ENCODE measurements around the gene PRAMEF7. TPM values are rescaled to one million over a fixed set of nuclear protein-coding genes. Genes with fewer than 3 reads are reported as not detected.
"Not testable (repeated sequence)": the region's sequence is repeated elsewhere in the genome, so short reads cannot be mapped to it uniquely, and the experiment has no call there.

The PRAMEF7 gene
- not detected in 2 replicates for total RNA-seq (2014; rRNA removed; shearing (Covaris generic))

- not testable (repeated sequence) for DNase-seq; H3K27me3 ChIP-seq (ENCODE audit: control insufficient read depth, insufficient read depth, low read length); H3K36me3 ChIP-seq (replicated peaks; ENCODE audit: control insufficient read depth, insufficient read depth, low read length); H3K4me3 ChIP-seq (ENCODE audit: insufficient read depth, low read depth, low read length)
These were observed at the start of gene PRAMEF7 for GRCh38 chr1:12916310-12916709. PRAMEF7 (plus strand) TSS chr1:12916610; CDS start chr1:12917693, 1,083 bp downstream.

GRCh38 chr1:12878453-12878852 lies 38.0 kb upstream of the PRAMEF7 start:
- H3K4me3 ChIP-seq (ENCODE audit: insufficient read depth, low read depth, low read length); H3K36me3 ChIP-seq (replicated peaks; ENCODE audit: control insufficient read depth, insufficient read depth, low read length); DNase-seq; H3K27me3 ChIP-seq (ENCODE audit: control insufficient read depth, insufficient read depth, low read length): not testable (repeated sequence)

GRCh38 chr1:12886101-12886500 lies 30.3 kb upstream of the PRAMEF7 start, which contains the start of gene PRAMEF4:
PRAMEF4 (minus strand) TSS chr1:12886201; CDS start chr1:12883394, 2,807 bp downstream.
- DNase-seq; H3K27me3 ChIP-seq (ENCODE audit: control insufficient read depth, insufficient read depth, low read length); H3K4me3 ChIP-seq (ENCODE audit: insufficient read depth, low read depth, low read length); H3K36me3 ChIP-seq (replicated peaks; ENCODE audit: control insufficient read depth, insufficient read depth, low read length): not testable (repeated sequence)

- not testable (repeated sequence) for H3K27me3 ChIP-seq (ENCODE audit: control insufficient read depth, insufficient read depth, low read length)
These were observed 18.2 kb upstream of the PRAMEF7 start, which contains the start of gene PRAMEF10 for GRCh38 chr1:12898170-12898569. PRAMEF10 (minus strand) TSS chr1:12898270; CDS start chr1:12895847, 2,423 bp downstream.

GRCh38 chr1:12899186-12899585 lies 17.2 kb upstream of the PRAMEF7 start:
- not testable (repeated sequence) for H3K4me3 ChIP-seq (ENCODE audit: insufficient read depth, low read depth, low read length); DNase-seq; H3K27me3 ChIP-seq (ENCODE audit: control insufficient read depth, insufficient read depth, low read length); H3K36me3 ChIP-seq (replicated peaks; ENCODE audit: control insufficient read depth, insufficient read depth, low read length)

More at GRCh38 chr1:12898170-12898569, 18.2 kb upstream of the PRAMEF7 start, which contains the start of gene PRAMEF10:
- H3K36me3 ChIP-seq (replicated peaks; ENCODE audit: control insufficient read depth, insufficient read depth, low read length); H3K4me3 ChIP-seq (ENCODE audit: insufficient read depth, low read depth, low read length); DNase-seq: not testable (repeated sequence)

GRCh38 chr1:12903793-12904572 lies 12.4 kb upstream of the PRAMEF7 start:
- H3K36me3 ChIP-seq (replicated peaks; ENCODE audit: control insufficient read depth, insufficient read depth, low read length); H3K27me3 ChIP-seq (ENCODE audit: control insufficient read depth, insufficient read depth, low read length); H3K4me3 ChIP-seq (ENCODE audit: insufficient read depth, low read depth, low read length); DNase-seq: not testable (repeated sequence)

- not testable (repeated sequence) for H3K4me3 ChIP-seq (ENCODE audit: insufficient read depth, low read depth, low read length); DNase-seq; H3K36me3 ChIP-seq (replicated peaks; ENCODE audit: control insufficient read depth, insufficient read depth, low read length)
These were observed 5.3 kb downstream of the PRAMEF7 start for GRCh38 chr1:12921749-12922148.

GRCh38 chr1:12924368-12924767 lies 8.0 kb downstream of the PRAMEF7 start:
- not testable (repeated sequence) for H3K36me3 ChIP-seq (replicated peaks; ENCODE audit: control insufficient read depth, insufficient read depth, low read length); H3K4me3 ChIP-seq (ENCODE audit: insufficient read depth, low read depth, low read length); H3K27me3 ChIP-seq (ENCODE audit: control insufficient read depth, insufficient read depth, low read length); DNase-seq

More at GRCh38 chr1:12921749-12922148, 5.3 kb downstream of the PRAMEF7 start:
- not testable (repeated sequence) for H3K27me3 ChIP-seq (ENCODE audit: control insufficient read depth, insufficient read depth, low read length)

- H3K36me3 ChIP-seq (replicated peaks; ENCODE audit: control insufficient read depth, insufficient read depth, low read length); H3K27me3 ChIP-seq (ENCODE audit: control insufficient read depth, insufficient read depth, low read length); DNase-seq; H3K4me3 ChIP-seq (ENCODE audit: insufficient read depth, low read depth, low read length): not testable (repeated sequence)
These were observed 31.1 kb downstream of the PRAMEF7 start, which contains the start of gene PRAMEF6 for GRCh38 chr1:12947480-12947879. PRAMEF6 (minus strand) TSS chr1:12947580; CDS start chr1:12942518, 5,062 bp downstream.

Other genes starting within 250 kb of the PRAMEF7 start
- gene AADACL3, start 200.5 kb upstream of the PRAMEF7 start, total RNA-seq (2014; rRNA removed; shearing (Covaris generic)): 0.22 and 0.28 TPM in 2 replicates
- not detected in 2 replicates for gene CFAP107, start 170.4 kb upstream of the PRAMEF7 start, total RNA-seq (2014; rRNA removed; shearing (Covaris generic))
- not detected in 2 replicates for gene PRAMEF12, start 142.9 kb upstream of the PRAMEF7 start, total RNA-seq (2014; rRNA removed; shearing (Covaris generic))
- gene PRAMEF1, start 125.2 kb upstream of the PRAMEF7 start, total RNA-seq (2014; rRNA removed; shearing (Covaris generic)): not detected in 2 replicates
- gene PRAMEF11, start 85.2 kb upstream of the PRAMEF7 start, total RNA-seq (2014; rRNA removed; shearing (Covaris generic)): not detected in 2 replicates
- gene HNRNPCL1, start 67.9 kb upstream of the PRAMEF7 start, total RNA-seq (2014; rRNA removed; shearing (Covaris generic)): not detected in 2 replicates
- gene PRAMEF2, start 59.5 kb upstream of the PRAMEF7 start, total RNA-seq (2014; rRNA removed; shearing (Covaris generic)): not detected in 2 replicates
- not detected in 2 replicates for gene PRAMEF4, start 30.4 kb upstream of the PRAMEF7 start, total RNA-seq (2014; rRNA removed; shearing (Covaris generic))
- not detected in 2 replicates for gene PRAMEF10, start 18.3 kb upstream of the PRAMEF7 start, total RNA-seq (2014; rRNA removed; shearing (Covaris generic))
- not detected in 2 replicates for gene PRAMEF6, start 31.0 kb downstream of the PRAMEF7 start, total RNA-seq (2014; rRNA removed; shearing (Covaris generic))
- gene PRAMEF27, start 140.0 kb downstream of the PRAMEF7 start, total RNA-seq (2014; rRNA removed; shearing (Covaris generic)): not detected in 2 replicates
- gene HNRNPCL3, start 144.2 kb downstream of the PRAMEF7 start, total RNA-seq (2014; rRNA removed; shearing (Covaris generic)): not detected in 2 replicates
- gene PRAMEF25, start 154.2 kb downstream of the PRAMEF7 start, total RNA-seq (2014; rRNA removed; shearing (Covaris generic)): not detected in 2 replicates
- not detected in 2 replicates for gene HNRNPCL2, start 200.2 kb downstream of the PRAMEF7 start, total RNA-seq (2014; rRNA removed; shearing (Covaris generic))
- gene PRAMEF26, start 239.4 kb downstream of the PRAMEF7 start, total RNA-seq (2014; rRNA removed; shearing (Covaris generic)): not detected in 2 replicates
- not detected in 2 replicates for gene HNRNPCL4, start 249.0 kb downstream of the PRAMEF7 start, total RNA-seq (2014; rRNA removed; shearing (Covaris generic))